Ramos (cell line): Measurements from ENCODE around the gene ABLIM3.

Source experiments
- in situ Hi-C: fragments of 300-500 bp; cut with MboI; formaldehyde crosslinking; loops from one replicate; pipeline ENCODE4 v1.14.3; 2022; ENCODE audit warnings: low sequenced_read_pairs; ENCODE audit not compliant: unreplicated experiment

ABLIM3 gene

GRCh38 chr5:149132474-149132873, 8.8 kb upstream of the ABLIM3 start:
- in situ Hi-C loops = no loop called here

GRCh38 chr5:149133795-149134777, 7.2 kb upstream of the ABLIM3 start:
- in situ Hi-C loops = no loop called here

- in situ Hi-C loops = no loop called here
Measured at GRCh38 chr5:149134778-149135500, 6.4 kb upstream of the ABLIM3 start.

- in situ Hi-C loops = no loop called here
Measured at GRCh38 chr5:149135536-149136201, 5.6 kb upstream of the ABLIM3 start.

- in situ Hi-C loops = no loop called here
Measured at GRCh38 chr5:149138182-149138923, 2.9 kb upstream of the ABLIM3 start.

GRCh38 chr5:149140197-149141002, 893 bp upstream of the ABLIM3 start:
- in situ Hi-C loops = no loop called here

GRCh38 chr5:149141957-149142851, 911 bp downstream of the ABLIM3 start:
- in situ Hi-C loops = no loop called here

- in situ Hi-C loops = no loop called here
Measured at GRCh38 chr5:149143470-149143869, 2.2 kb downstream of the ABLIM3 start.

- in situ Hi-C loops = no loop called here
Measured at GRCh38 chr5:149144637-149145036, 3.3 kb downstream of the ABLIM3 start.

GRCh38 chr5:149145138-149145537, 3.8 kb downstream of the ABLIM3 start:
- in situ Hi-C loops = no loop called here

- in situ Hi-C loops = no loop called here
Measured at GRCh38 chr5:149147676-149148075, 6.4 kb downstream of the ABLIM3 start.

- in situ Hi-C loops = no loop called here
Measured at GRCh38 chr5:149149942-149150341, 8.6 kb downstream of the ABLIM3 start.

- in situ Hi-C loops = no loop called here
Measured at GRCh38 chr5:149150457-149150856, 9.2 kb downstream of the ABLIM3 start.

- in situ Hi-C loops = no loop called here
Measured at GRCh38 chr5:149151717-149152116, 10.4 kb downstream of the ABLIM3 start.

- in situ Hi-C loops = no loop called here
Measured at GRCh38 chr5:149152317-149152746, 11.0 kb downstream of the ABLIM3 start.

GRCh38 chr5:149153193-149153750, 12.0 kb downstream of the ABLIM3 start:
- in situ Hi-C loops = no loop called here

- in situ Hi-C loops = no loop called here
Measured at GRCh38 chr5:149153751-149154610, 12.7 kb downstream of the ABLIM3 start.
